Naive B cell (primary cell): Measurements from ENCODE around the gene ZNF784. TPM values are rescaled to one million over a fixed set of nuclear protein-coding genes. Genes with fewer than 3 reads are reported as not detected.

Experiments used
- ATAC-seq, 2 donors: fragments of 150-1000 bp; cut with Tn5 transposase; 2 replicates each; pipeline ENCODE4 v1.10.0; 2021; ENCODE audit warnings: low read depth in 2 of 2, mild to moderate bottlenecking in 2 of 2, moderate library complexity in 2 of 2
- DNase-seq: peaks from one replicate; pipeline ENCODE4 v3.0.0; 2022
- H3K27ac Mint-ChIP-seq, 6 donors: one replicate each; pipeline ENCODE4 v1.8.0; 2020 to 2022; ENCODE audit warnings: mild to moderate bottlenecking in 6 of 6, mixed read lengths in 6 of 6, moderate library complexity in 5 of 6, inconsistent platforms in 2 of 6
- H3K27me3 Mint-ChIP-seq, 3 donors: one replicate each; pipeline ENCODE4 v1.8.0; 2021 to 2022; ENCODE audit warnings: mixed read lengths in 3 of 3, mild to moderate bottlenecking in 1 of 3
- H3K36me3 Mint-ChIP-seq, 2 donors: one replicate each; pipeline ENCODE4 v1.8.0; 2020 to 2022; ENCODE audit warnings: mixed read lengths in 2 of 2, inconsistent platforms in 1 of 2, mild to moderate bottlenecking in 1 of 2
- H3K4me1 Mint-ChIP-seq, 3 donors: one replicate each; pipeline ENCODE4 v1.8.0; 2020 to 2022; ENCODE audit warnings: mixed read lengths in 3 of 3, inconsistent platforms in 1 of 3, mild to moderate bottlenecking in 1 of 3, moderate library complexity in 1 of 3
- H3K4me3 Mint-ChIP-seq, 8 donors: one replicate each; pipeline ENCODE4 v1.8.0; 2020 to 2022; ENCODE audit warnings: mild to moderate bottlenecking in 8 of 8, mixed read lengths in 8 of 8, moderate library complexity in 8 of 8, inconsistent platforms in 2 of 8
- H3K9me3 Mint-ChIP-seq, 7 donors: one replicate each; pipeline ENCODE4 v1.8.0; 2020 to 2022; ENCODE audit warnings: mixed read lengths in 7 of 7, mild to moderate bottlenecking in 5 of 7, inconsistent platforms in 2 of 7, moderate library complexity in 1 of 7
- polyA plus RNA-seq, 6 donors: library from polyadenylated mRNA; unstranded; fragments of 300-500 nt; fragmentation: Illumina TruSeq; gene quantifications; one replicate each; pipeline ENCODE4 v1.2.3, GENCODE V29; 2021; ENCODE audit warnings: low read depth in 6 of 6

Gene ZNF784
- polyA plus RNA-seq, 6 donors from 2014 or later = 0.95 to 3.5 (median 2.7) TPM; not detected in 1

DNA sequence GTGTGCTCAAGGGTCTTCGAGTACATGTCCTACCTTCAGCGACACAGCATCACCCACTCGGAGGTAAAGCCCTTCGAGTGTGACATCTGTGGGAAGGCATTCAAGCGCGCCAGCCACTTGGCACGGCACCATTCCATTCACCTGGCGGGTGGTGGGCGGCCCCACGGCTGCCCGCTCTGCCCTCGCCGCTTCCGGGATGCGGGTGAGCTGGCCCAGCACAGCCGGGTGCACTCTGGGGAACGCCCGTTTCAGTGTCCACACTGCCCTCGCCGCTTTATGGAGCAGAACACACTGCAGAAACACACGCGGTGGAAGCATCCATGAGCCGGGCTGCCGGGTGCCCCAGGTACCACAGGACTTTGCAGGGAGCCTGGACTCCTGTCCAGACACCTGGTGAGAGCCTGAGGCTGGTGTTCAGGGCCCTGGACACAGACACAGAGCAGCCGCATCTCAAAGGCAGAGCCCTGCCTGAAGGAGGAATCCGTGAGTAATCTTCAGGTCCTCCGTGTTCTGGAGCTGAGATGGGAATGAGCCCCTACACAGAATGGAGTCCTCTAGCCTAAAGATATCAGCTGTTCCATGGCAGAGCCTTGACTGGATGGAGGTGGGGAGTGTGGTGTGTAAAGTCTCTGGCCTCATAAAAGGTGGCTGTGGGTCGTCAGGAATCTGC is 20.6 kb upstream of the ZNF784 start:
- H3K4me3 Mint-ChIP-seq = peak overlapping the region; percentile 57 to 98 (median 93)
- DNase-seq (no peak), ATAC-seq (no peak)
- peak overlapping the region in 4 of 6 donors; percentile 33 to 95 (median 37) for H3K27ac Mint-ChIP-seq
- H3K27me3 Mint-ChIP-seq = no peaks in the 10 kb centered on the region
- H3K36me3 Mint-ChIP-seq = no peaks in the 10 kb centered on the region
- peaks cover 47 to 72% (median 64%) of the 10 kb centered on the region in 3 donors for H3K4me1 Mint-ChIP-seq
- no peaks in the 10 kb centered on the region for H3K9me3 Mint-ChIP-seq

DNA sequence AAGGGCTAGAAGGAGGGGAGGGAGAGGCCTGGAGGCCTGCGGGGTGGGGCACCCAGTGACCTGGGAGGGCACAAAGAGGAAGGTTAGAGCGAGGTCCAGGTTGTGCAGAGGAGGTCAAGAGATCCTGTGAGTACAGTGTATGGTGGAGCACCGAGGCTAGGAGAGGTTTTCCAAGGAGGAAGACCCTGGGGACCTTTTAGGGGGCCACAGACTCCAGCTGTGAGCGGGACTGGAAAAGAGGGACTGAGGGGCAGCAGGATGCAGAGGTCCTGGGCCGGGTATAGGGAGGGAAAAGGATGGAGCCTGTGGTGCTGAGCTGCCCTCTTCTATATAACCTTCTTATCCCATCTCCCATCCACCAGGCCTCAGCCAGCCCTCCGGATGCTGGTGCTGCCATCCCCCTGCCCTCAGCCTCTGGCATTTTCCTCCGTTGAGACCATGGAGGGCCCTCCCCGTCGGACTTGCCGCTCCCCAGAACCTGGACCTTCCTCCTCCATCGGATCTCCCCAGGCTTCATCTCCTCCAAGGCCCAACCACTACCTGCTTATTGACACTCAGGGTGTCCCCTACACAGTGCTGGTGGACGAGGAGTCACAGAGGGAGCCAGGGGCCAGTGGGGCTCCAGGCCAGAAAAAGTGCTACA is 19.9 kb upstream of the ZNF784 start:
- H3K9me3 Mint-ChIP-seq = no peaks in the 10 kb centered on the region
- peak overlapping the region; percentile 91 to 99 (median 96) for H3K4me3 Mint-ChIP-seq
- DNase-seq (no peak), ATAC-seq (no peak)
- peaks cover 40 to 68% (median 63%) of the 10 kb centered on the region in 3 donors for H3K4me1 Mint-ChIP-seq
- no peaks in the 10 kb centered on the region for H3K36me3 Mint-ChIP-seq
- H3K27me3 Mint-ChIP-seq = no peaks in the 10 kb centered on the region
- H3K27ac Mint-ChIP-seq = peak overlapping the region; percentile 36 to 98 (median 88)

DNA sequence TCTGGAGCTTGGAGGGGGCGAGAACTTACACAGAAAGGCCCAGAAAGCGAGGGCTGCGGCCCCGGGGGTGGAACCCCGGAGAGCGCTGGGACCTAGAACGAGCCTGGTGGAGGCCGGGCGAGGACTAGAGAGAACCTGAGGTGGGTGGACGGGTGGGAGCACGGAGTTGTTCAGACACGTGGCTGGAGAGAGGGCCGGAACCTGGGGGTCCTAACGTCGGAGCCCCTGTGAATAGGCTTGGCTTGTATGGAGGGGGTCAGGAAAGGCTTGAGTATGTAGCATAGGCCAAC is 19.5 kb upstream of the ZNF784 start:
- H3K4me3 Mint-ChIP-seq = peak overlapping the region; percentile 91 to 99 (median 96)
- peaks cover 0 to 2% (median 0%) of the 10 kb centered on the region in 7 donors for H3K9me3 Mint-ChIP-seq

DNA sequence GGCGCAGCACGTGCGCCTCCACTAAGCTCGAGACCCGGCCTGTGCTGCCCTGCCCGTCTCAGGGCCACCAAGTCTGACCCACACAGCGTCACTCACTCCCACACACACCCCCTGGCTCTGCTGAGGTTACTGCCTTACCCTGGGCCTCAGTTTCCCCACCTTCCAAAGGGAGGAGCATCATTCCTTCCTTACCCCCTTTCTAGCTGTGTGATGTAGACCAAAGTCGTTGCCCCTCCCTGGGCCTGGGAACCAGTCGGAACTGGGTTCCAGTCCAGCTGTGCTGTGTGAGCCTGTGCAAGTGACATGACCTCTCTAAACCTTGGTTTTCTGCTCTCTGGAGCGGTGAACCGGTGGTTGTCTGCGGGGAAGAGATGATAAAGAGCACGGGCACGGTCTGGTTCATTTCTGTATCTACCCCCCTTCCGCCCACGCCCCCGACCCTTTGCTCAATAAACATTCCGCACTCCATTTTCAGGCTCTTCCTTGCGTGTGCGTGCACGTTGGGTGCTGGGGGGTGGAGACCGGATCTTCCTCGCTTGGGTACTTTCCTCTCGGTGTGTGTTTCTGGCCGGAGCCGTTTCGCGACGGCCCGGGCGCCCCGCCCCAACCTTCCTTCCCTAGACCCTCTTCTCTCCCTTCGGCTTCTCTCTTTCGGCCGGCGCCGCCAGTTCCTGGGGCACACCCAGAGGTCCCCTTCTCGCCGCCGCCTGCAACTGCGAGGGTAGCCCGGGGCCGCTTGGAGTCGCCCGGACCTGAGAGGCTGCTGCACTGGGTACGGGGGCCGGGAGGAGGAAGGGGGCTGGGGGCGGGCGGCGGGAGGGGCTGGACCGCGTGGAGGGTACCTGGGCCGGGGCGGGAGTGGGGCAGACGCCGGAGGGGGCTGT is 18.9 kb upstream of the ZNF784 start, which contains the start of gene ZNF581:
ZNF581 (plus strand) TSS at position 647 of the 884 bp plus-strand sequence. CDS start 923 bp downstream, outside the sequence.
- Mint-ChIP-seq H3K27ac (peak within 1 kb of the TSS; percentile 91 to 99 (median 96)), H3K4me1 (peaks cover 38 to 67% (median 61%) of the 10 kb centered on the region in 3 donors), H3K9me3 (peaks cover 0 to 2% (median 0%) of the 10 kb centered on the region in 7 donors), H3K36me3 (no peaks in the 10 kb centered on the region), H3K27me3 (no peaks in the 10 kb centered on the region), H3K4me3 (peak within 1 kb of the TSS; percentile 91 to 99 (median 97))
- peak; percentile 26 to 54 for ATAC-seq
- DNase-seq = peak; percentile 77

More for the DNA sequence above, 19.5 kb upstream of the ZNF784 start:
- ATAC-seq (no peak), DNase-seq (no peak)
- peak overlapping the region; percentile 30 to 98 (median 85) for H3K27ac Mint-ChIP-seq
- H3K27me3 Mint-ChIP-seq = no peaks in the 10 kb centered on the region
- H3K4me1 Mint-ChIP-seq = peaks cover 41 to 64% (median 63%) of the 10 kb centered on the region in 3 donors
- H3K36me3 Mint-ChIP-seq = no peaks in the 10 kb centered on the region

DNA sequence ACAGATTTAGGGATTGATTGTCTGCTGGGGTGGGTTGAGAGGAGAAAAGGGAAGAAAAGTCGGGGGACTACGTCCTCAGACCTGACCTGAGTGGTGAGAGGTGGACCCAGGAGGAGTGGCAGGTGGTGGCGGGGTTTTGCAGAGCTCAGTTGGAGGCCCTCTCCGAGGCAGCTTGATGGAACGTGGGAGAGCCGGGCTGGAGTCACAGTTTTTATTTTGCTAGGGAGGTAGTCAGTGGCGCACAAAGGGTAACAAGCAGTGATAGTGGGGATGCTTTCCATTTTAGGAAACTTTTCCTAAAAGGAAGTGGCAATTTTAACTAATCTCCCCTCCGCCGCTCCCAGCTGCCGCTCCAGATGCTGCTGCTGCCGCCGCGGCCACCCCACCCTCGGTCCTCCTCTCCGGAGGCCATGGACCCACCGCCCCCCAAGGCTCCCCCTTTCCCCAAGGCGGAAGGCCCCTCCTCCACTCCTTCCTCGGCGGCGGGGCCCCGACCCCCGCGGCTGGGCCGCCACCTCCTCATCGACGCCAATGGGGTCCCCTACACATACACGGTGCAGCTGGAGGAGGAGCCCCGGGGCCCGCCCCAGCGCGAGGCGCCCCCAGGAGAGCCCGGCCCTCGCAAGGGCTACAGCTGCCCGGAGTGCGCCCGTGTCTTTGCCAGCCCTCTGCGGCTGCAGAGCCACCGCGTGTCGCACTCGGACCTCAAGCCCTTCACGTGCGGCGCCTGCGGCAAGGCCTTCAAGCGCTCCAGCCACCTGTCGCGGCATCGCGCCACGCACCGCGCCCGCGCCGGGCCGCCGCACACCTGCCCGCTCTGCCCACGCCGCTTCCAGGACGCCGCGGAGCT is 18.0 kb upstream of the ZNF784 start:
- peak in 1 of 2 donors; percentile 11 for ATAC-seq
- Mint-ChIP-seq H3K9me3 (peaks cover 0 to 3% (median 0%) of the 10 kb centered on the region in 7 donors), H3K36me3 (peaks cover 0 to 7% of the 10 kb centered on the region in 2 donors), H3K27ac (peak overlapping the region; percentile 91 to 99 (median 96)), H3K27me3 (no peaks in the 10 kb centered on the region), H3K4me1 (peaks cover 44 to 72% (median 65%) of the 10 kb centered on the region in 3 donors), H3K4me3 (peak overlapping the region; percentile 91 to 99 (median 97))
- DNase-seq = peak; percentile 46

DNA sequence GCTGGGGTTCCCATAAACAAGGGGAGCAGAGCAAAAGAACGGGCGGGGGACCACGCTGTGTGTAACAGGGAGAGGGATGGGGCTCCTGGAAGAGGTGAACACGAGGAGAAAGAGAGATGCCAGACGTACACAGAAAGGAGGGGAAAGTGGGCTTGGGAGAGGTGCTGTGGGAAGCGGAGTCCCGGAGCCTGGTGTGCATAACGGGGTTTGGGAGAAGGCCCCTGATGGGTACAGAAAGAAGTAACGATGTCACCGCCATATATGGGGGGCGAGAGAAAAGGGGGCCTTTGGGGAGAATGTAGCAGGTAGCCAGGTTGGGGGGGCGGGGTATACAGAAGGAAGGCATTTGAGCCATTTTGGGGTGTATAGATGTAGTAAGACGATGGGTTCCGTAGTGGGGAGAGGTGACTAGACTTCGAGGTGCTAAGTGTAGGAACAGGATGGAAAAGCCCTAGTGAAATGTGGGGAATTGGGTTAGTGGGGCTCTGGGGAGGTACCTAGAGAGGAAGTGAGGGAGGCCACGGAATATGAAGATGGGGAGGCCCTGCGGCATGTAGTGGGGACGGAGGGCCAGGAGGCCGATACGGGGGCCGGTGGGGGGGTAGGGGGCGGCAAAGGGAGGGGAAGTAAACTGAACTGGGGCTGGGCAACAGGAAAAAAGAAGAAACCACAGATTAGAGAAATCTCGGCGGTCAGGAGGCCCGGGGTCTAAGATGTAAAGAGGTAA is 17.2 kb upstream of the ZNF784 start:
- peaks cover 0 to 3% (median 0%) of the 10 kb centered on the region in 7 donors for H3K9me3 Mint-ChIP-seq
- peak overlapping the region; percentile 53 to 95 (median 90) for H3K27ac Mint-ChIP-seq
- no peaks in the 10 kb centered on the region for H3K27me3 Mint-ChIP-seq
- H3K36me3 Mint-ChIP-seq = peaks cover 0 to 7% of the 10 kb centered on the region in 2 donors
- H3K4me1 Mint-ChIP-seq = peaks cover 48 to 72% (median 66%) of the 10 kb centered on the region in 3 donors
- DNase-seq (peak; percentile 36), ATAC-seq (peak in 1 of 2 donors; percentile 2)
- H3K4me3 Mint-ChIP-seq = peak overlapping the region; percentile 91 to 99 (median 94)

DNA sequence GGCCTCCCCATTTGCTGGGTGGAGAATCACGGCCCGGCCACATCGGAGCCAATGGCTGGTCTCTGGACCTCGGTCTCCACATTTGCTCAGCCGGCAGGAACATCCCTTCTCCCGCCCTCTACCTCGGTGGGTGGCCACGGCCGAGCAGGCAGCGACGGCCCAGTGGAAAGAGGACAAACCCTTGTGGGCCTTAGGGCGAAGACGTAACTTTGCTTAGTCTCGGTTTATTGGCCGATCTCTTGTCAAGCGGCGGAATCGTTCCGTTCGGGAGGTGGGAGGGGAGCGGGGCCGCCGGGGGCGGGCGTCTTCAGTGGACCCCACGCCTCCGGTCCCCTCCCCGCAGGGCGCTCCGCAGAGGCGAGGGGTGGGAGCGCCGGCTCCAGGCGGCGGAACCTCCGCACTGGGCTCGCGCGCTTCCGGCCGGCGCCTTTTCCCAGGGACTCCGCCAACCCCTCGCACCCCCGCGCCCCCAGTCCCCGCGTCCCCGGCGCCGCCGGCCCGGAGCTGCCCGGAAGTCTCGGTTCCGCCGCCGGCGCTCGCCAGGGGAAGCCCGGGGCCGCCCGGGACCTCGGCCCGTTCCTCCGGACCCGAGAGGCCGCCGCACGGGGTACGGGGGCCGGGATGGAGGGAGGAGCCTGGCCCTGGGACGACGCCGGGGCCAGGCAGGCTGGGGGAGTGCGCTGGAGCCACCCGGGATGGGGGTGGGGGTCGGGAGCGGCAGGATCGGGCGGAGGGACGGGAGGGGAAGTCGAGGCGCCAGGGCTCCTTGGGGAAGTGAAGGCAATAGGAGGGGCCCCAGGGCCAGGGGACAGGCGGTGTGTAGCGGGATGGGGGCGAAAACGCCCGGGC is 16.4 kb upstream of the ZNF784 start, which contains the start of gene ZNF580:
ZNF580 (plus strand) TSS at position 426 of the 849 bp plus-strand sequence. CDS start 1,507 bp downstream, outside the sequence.
- peaks cover 56 to 77% (median 74%) of the 10 kb centered on the region in 3 donors for H3K4me1 Mint-ChIP-seq
- H3K4me3 Mint-ChIP-seq = peak within 1 kb of the TSS; percentile 91 to 99 (median 94)
- H3K36me3 Mint-ChIP-seq = peaks cover 0 to 7% of the 10 kb centered on the region in 2 donors
- no peaks in the 10 kb centered on the region for H3K27me3 Mint-ChIP-seq
- H3K9me3 Mint-ChIP-seq = peaks cover 0 to 3% (median 0%) of the 10 kb centered on the region in 7 donors
- DNase-seq (peak; percentile 38), ATAC-seq (peak; percentile 4 to 6)
- peak within 1 kb of the TSS; percentile 66 to 95 (median 89) for H3K27ac Mint-ChIP-seq

DNA sequence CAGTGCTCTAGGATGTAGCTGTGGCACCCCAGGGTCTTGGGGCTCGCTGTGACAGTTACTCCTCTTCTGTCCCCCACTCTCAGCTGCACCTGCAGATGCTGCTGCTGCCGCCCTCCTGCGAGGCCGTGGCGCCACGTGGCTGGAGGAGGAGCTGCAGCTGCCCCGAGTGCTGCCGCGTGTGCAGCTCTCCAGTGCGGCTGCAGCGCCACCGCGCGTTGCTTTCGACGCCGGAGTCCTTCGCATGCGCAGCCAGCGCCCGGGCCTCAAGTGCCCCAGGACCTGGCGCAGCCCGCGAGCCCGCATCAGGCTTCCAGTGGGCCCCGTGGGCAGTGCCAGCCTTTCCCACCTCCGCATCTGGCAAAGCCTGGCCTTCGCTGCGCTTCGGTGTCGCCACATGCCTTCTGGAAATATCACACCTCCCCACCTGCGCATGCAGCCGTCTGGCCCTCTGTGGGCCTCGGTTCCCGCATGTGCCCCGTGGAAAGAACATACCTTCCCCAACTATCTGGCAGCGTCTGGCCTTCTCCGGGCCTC is 15.7 kb upstream of the ZNF784 start:
- peaks cover 0 to 3% (median 0%) of the 10 kb centered on the region in 7 donors for H3K9me3 Mint-ChIP-seq
- peaks cover 63 to 77% (median 75%) of the 10 kb centered on the region in 3 donors for H3K4me1 Mint-ChIP-seq
- peak overlapping the region; percentile 64 to 94 (median 84) for H3K27ac Mint-ChIP-seq
- DNase-seq = peak; percentile 72
- ATAC-seq = peak; percentile 49 to 56
- H3K27me3 Mint-ChIP-seq = no peaks in the 10 kb centered on the region
- peaks cover 0 to 8% of the 10 kb centered on the region in 2 donors for H3K36me3 Mint-ChIP-seq
- H3K4me3 Mint-ChIP-seq = peak overlapping the region; percentile 70 to 96 (median 84)

DNA sequence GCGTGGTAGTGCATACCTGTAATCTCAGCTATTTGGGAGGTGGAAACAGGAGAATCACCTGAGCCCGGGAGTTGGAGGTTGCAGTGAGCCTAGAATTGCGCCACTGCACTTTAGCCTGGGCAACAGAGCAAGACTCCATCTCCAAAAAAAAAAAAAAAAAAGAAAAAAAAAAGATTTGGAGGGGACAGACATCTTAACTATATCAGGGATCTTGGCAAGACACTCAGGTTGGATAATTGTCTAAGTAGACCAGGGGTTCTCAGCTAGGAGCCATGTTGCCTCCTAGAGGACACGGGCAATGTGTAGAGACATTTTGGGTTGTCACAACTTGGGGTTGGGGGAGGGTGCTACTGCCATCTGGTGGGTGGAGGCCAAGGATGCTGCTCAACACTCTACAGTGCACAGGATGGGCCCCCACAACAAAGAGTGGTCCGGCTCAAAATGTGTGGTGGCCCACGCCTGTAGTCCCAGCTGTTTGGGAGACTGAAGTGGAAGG is 14.5 kb upstream of the ZNF784 start:
- H3K9me3 Mint-ChIP-seq = peaks cover 0 to 3% (median 0%) of the 10 kb centered on the region in 7 donors
- peak; percentile 17 to 22 for ATAC-seq

DNA sequence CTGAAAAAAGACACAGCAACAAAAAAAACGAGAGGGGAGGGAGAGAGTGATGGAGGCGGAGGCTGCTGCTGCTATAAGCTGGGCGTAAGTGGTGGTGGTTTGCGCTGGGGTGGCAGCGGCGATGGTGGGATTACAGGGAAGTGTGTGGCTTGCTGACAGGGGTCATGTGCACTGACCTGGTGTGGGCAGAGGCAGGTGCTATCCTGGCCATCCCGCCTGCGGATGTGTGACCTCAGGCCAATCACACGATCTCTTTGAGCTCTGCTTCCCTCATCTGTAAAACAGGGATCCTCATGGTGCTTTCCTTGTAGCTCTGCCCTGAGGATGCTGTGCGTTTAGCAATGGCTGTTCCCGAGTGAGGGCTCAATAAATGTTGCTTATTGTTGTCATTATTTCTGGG is 13.2 kb upstream of the ZNF784 start:
- ATAC-seq (no peak), DNase-seq (no peak)
- peak overlapping the region in 5 of 8 donors; percentile 6 to 100 (median 73) for H3K4me3 Mint-ChIP-seq
- peaks cover 52 to 78% (median 60%) of the 10 kb centered on the region in 3 donors for H3K4me1 Mint-ChIP-seq
- H3K36me3 Mint-ChIP-seq = peaks cover 0 to 15% of the 10 kb centered on the region in 2 donors
- H3K9me3 Mint-ChIP-seq = peaks cover 0 to 3% (median 0%) of the 10 kb centered on the region in 7 donors
- H3K27me3 Mint-ChIP-seq = no peaks in the 10 kb centered on the region
- peak overlapping the region in 4 of 6 donors; percentile 82 to 100 (median 88) for H3K27ac Mint-ChIP-seq

More for the DNA sequence above, 14.5 kb upstream of the ZNF784 start:
- Mint-ChIP-seq H3K27ac (peak overlapping the region in 4 of 6 donors; percentile 50 to 71 (median 62)), H3K4me3 (peak overlapping the region in 6 of 8 donors; percentile 0 to 95 (median 52)), H3K36me3 (peaks cover 0 to 15% of the 10 kb centered on the region in 2 donors), H3K4me1 (peaks cover 61 to 79% (median 72%) of the 10 kb centered on the region in 3 donors), H3K27me3 (no peaks in the 10 kb centered on the region)
- DNase-seq = peak; percentile 46
